Smooth muscle cell (in vitro differentiated cells): Measurements from ENCODE around the gene OAS1. TPM values are rescaled to one million over a fixed set of nuclear protein-coding genes. Genes with fewer than 3 reads are reported as not detected.

Experiments used
- DNase-seq: peaks from one replicate; lab custom pipeline; 2025; ENCODE audit not compliant: unreplicated experiment; lab: John Stamatoyannopoulos, UW
- H2AFZ ChIP-seq: fragments of 200-600 bp; sonication (generic); 2 replicates; pipeline ENCODE4 v1.6.0; 2016; ENCODE audit warnings: antibody characterized with exemption, low read depth, mild to moderate bottlenecking
- H3F3A ChIP-seq: fragments of 200-600 bp; sonication (generic); 2 replicates; pipeline ENCODE4 v1.6.0; 2017; ENCODE audit warnings: antibody characterized with exemption, low read depth
- H3K27ac ChIP-seq: fragments of 200-600 bp; sonication (generic); 2 replicates; pipeline ENCODE4 v1.5.1; 2016; ENCODE audit warnings: low read depth, mild to moderate bottlenecking
- H3K27me3 ChIP-seq: fragments of 200-600 bp; sonication (generic); 2 replicates; pipeline ENCODE4 v1.6.1; 2016; ENCODE audit warnings: low read depth, mild to moderate bottlenecking
- H3K36me3 ChIP-seq: fragments of 200-600 bp; sonication (generic); 2 replicates; pipeline ENCODE4 v1.5.1; 2016; ENCODE audit warnings: low read depth
- H3K4me1 ChIP-seq: fragments of 200-600 bp; sonication (generic); 2 replicates; pipeline ENCODE4 v1.5.1; 2016; ENCODE audit warnings: low read depth
- H3K4me2 ChIP-seq: fragments of 200-600 bp; sonication (generic); 2 replicates; pipeline ENCODE4 v1.6.0; 2016; ENCODE audit warnings: mild to moderate bottlenecking
- H3K4me3 ChIP-seq: fragments of 200-600 bp; sonication (generic); 2 replicates; pipeline ENCODE4 v1.5.1; 2016; ENCODE audit warnings: mild to moderate bottlenecking
- H3K79me2 ChIP-seq: fragments of 200-600 bp; sonication (generic); 2 replicates; pipeline ENCODE4 v1.6.0; 2016; ENCODE audit warnings: low read depth, mild to moderate bottlenecking
- H3K9ac ChIP-seq: fragments of 200-600 bp; sonication (generic); 2 replicates; pipeline ENCODE4 v1.6.0; 2016; ENCODE audit warnings: low read depth
- H3K9me3 ChIP-seq: fragments of 200-600 bp; sonication (generic); replicated peaks from 2 replicates; pipeline ENCODE4 v1.5.1; 2016; ENCODE audit warnings: low read depth
- H4K20me1 ChIP-seq: fragments of 200-600 bp; sonication (generic); 2 replicates; pipeline ENCODE4 v1.6.0; 2016; ENCODE audit warnings: low read depth
- CTCF ChIP-seq: fragments of 200-600 bp; sonication (generic); IDR thresholded peaks from 2 replicates; pipeline ENCODE4 v1.5.1; 2017; ENCODE audit warnings: borderline replicate concordance, mild to moderate bottlenecking, antibody characterized with exemption; ENCODE audit not compliant: insufficient read depth, poor library complexity, severe bottlenecking
- whole genome bisulfite sequencing: methylation state at CpG from one replicate; pipeline ENCODE4 v1.1.7; 2016; ENCODE audit warnings: low lambda C conversion rate; 5-methylcytosine and 5-hydroxymethylcytosine counted together
- polyA plus RNA-seq: library from polyadenylated mRNA; unstranded; fragments of >200 nt; fragmentation: Nextera tagmentation; extraction: Ambion mirVana; gene quantifications from 2 replicates; pipeline ENCODE4 v1.2.1, GENCODE V29; 2016
- total RNA-seq: library from RNA; depleted of rRNA; stranded (reverse); fragments of >200 nt; gene quantifications from 2 replicates; pipeline ENCODE4 v1.2.3, GENCODE V29; 2014

OAS1 gene
- total and polyA plus RNA-seq, 2 experiments from 2014 or later: 0.27 TPM; not detected in 1

DNA sequence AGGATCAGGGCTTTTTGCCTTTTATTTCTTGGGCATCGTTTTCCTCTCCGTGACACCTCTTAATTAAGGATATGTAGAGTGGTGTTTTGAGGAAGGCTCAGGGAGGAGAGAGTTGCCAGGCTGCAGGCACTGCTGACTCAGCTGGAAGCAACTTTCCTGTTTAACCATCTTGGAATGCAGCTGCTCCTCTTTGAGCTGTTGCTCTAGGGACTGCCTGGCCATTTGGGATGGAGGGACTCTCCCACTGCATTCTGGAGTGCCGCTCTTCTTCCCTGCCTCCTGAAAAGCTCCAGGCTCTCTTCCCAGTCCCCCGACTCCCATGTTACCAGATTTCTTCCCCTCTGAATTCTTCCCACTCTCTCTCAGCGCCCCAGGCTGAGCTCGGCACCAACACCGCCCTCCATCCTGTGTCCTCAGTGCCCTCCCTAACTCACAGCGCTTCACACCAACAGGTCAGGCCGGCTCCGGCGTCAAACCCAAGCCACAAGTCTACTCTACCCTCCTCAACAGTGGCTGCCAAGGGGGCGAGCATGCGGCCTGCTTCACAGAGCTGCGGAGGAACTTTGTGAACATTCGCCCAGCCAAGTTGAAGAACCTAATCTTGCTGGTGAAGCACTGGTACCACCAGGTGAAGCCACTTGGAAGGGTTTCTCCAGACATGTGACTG lies 37.4 kb downstream of the OAS1 start:
- no peaks in the 10 kb centered on the region for H3K36me3 ChIP-seq
- no peak overlapping the region for H3K27ac ChIP-seq
- no peaks in the 10 kb centered on the region for H3F3A ChIP-seq
- H3K27me3 ChIP-seq: peaks cover 9% of the 10 kb centered on the region
- no peak for DNase-seq
- no peaks in the 10 kb centered on the region for H4K20me1 ChIP-seq
- no peak overlapping the region for H3K4me2 ChIP-seq
- 92% methylated on average over 15 of the region's 15 CpGs for WGBS
- no peak for TF ChIP-seq CTCF
- no peaks in the 10 kb centered on the region for H3K4me1 ChIP-seq
- no peak overlapping the region for H3K4me3 ChIP-seq
- H3K9me3 ChIP-seq: no peaks in the 10 kb centered on the region
- no peak overlapping the region for H2AFZ ChIP-seq
- H3K79me2 ChIP-seq: no peaks in the 10 kb centered on the region
- H3K9ac ChIP-seq: no peak overlapping the region

GRCh38 chr12:112945515-112945914 lies 38.8 kb downstream of the OAS1 start:
- Histone ChIP-seq H3K27me3 (no peaks in the 10 kb centered on the region), H3K9ac (no peak overlapping the region), H3K79me2 (no peaks in the 10 kb centered on the region), H2AFZ (no peak overlapping the region), H3K4me2 (no peak overlapping the region), H3K4me3 (no peak overlapping the region), H3F3A (no peaks in the 10 kb centered on the region), H3K9me3 (no peaks in the 10 kb centered on the region), H3K27ac (no peak overlapping the region), H3K4me1 (no peaks in the 10 kb centered on the region), H4K20me1 (no peaks in the 10 kb centered on the region), H3K36me3 (no peaks in the 10 kb centered on the region)
- no peak for TF ChIP-seq CTCF
- 90% methylated on average over 4 of the region's 4 CpGs for WGBS
- DNase-seq: no peak

DNA sequence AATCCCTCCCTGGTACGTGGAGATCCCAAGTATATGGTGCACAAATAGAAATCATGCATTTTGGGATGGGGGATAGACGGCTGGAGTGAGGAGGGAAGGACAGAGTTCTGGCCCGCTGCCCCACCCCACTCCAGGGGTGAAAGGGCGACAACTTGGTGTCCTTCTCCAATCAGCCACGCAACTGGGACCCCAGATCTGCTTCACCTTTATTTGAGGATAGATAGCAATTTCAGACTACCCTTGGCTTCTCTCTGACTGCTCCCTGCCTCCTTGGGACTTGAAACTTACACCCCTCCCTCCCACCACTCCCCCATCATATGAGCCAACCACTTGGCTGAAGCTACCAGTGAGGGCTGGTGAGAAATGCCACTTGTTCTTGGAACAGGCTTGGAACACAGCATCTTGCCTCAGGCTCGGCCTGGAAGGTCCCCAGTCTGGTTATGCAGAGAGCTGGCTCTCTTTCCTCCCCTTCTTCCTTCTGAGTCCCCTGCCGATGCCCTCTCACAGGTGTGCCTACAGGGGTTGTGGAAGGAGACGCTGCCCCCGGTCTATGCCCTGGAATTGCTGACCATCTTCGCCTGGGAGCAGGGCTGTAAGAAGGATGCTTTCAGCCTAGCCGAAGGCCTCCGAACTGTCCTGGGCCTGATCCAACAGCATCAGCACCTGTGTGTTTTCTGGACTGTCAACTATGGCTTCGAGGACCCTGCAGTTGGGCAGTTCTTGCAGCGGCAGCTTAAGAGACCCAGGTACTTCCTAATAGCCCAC lies 39.7 kb downstream of the OAS1 start:
- no peaks in the 10 kb centered on the region for H3K36me3 ChIP-seq
- WGBS: 86% methylated on average over 14 of the region's 14 CpGs
- TF ChIP-seq CTCF: no peak
- H3K79me2 ChIP-seq: no peaks in the 10 kb centered on the region
- no peak overlapping the region for H3K4me3 ChIP-seq
- no peak overlapping the region for H3K27ac ChIP-seq
- H3K4me1 ChIP-seq: no peaks in the 10 kb centered on the region
- no peaks in the 10 kb centered on the region for H3F3A ChIP-seq
- no peak overlapping the region for H3K4me2 ChIP-seq
- DNase-seq: no peak
- H3K9ac ChIP-seq: no peak overlapping the region
- no peaks in the 10 kb centered on the region for H3K27me3 ChIP-seq
- H3K9me3 ChIP-seq: no peaks in the 10 kb centered on the region
- no peaks in the 10 kb centered on the region for H4K20me1 ChIP-seq
- H2AFZ ChIP-seq: no peak overlapping the region
